Epithelial cell of esophagus (primary cell): Measurements from ENCODE around the gene ACTN4.
"Not testable (repeated sequence)": the region's sequence is repeated elsewhere in the genome, so short reads cannot be mapped to it uniquely, and the experiment has no call there.

ENCODE experiments used
- DNase-seq: peaks from one replicate; pipeline ENCODE4 v3.0.0; 2010; ENCODE audit warnings: low read depth
- H3K4me3 ChIP-seq: 2 replicates; pipeline ENCODE4 v1.5.1; 2011; ENCODE audit warnings: mild to moderate bottlenecking, low read length, control low read depth
- TF ChIP-seq, protein P1 (sequence below): IDR thresholded peaks from 2 replicates; pipeline ENCODE4 v1.5.1; 2011; ENCODE audit warnings: low read depth, mild to moderate bottlenecking, low read length, control low read depth, inconsistent platforms; ENCODE audit not compliant: insufficient read depth; ENCODE audit errors: missing control alignments

ACTN4 gene

DNA sequence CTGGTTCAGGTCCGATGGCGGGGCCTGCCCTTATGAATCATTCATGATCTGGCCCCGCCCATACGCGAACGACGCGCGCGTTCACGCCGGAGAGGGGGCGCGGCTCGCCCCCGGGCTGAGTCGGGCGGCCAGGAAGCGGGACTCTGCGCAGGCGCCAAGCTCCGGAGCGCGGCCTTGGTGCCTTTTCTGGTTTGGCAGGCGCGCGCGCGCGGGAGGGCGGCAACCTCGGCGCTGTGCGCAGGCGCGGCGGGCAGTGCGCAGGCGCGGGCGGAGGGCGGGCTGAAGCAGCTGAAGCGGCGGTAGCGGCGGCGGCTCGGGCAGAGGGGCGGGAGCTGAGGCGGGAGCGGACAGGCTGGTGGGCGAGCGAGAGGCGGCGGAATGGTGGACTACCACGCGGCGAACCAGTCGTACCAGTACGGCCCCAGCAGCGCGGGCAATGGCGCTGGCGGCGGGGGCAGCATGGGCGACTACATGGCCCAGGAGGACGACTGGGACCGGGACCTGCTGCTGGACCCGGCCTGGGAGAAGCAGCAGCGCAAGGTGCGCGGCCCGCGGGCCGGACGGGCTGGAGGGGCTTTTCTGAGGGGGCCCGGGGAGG, at the start of gene ACTN4:
ACTN4 (plus strand) TSS at position 282 of the 598 bp plus-strand sequence; CDS start at position 379, 97 bp downstream.
- peak; percentile 97 for DNase-seq
- H3K4me3 ChIP-seq = peak within 1 kb of the TSS; percentile 100

DNA sequence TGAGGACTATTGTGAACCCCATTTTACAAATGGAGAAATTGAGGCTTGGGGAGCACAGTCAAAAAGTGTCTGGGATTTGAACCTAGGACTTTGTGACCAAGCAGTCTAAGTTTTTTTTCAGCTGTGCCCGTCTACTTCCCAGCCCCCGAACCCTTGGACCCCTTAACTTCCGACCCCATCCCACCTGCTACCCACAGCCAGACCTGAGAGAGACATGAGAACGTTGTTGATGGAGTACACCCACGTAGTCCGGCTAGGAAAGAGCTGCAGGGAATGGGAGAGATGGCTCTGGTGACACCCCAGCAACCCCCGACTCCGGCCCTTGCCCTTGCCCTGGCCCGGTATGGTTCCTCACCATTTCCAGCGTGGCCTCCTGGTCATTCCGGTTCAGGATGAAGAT, 47.7 kb upstream of the ACTN4 start:
- no peak for DNase-seq
- H3K4me3 ChIP-seq = no peak overlapping the region
- TF ChIP-seq, protein P1, sequence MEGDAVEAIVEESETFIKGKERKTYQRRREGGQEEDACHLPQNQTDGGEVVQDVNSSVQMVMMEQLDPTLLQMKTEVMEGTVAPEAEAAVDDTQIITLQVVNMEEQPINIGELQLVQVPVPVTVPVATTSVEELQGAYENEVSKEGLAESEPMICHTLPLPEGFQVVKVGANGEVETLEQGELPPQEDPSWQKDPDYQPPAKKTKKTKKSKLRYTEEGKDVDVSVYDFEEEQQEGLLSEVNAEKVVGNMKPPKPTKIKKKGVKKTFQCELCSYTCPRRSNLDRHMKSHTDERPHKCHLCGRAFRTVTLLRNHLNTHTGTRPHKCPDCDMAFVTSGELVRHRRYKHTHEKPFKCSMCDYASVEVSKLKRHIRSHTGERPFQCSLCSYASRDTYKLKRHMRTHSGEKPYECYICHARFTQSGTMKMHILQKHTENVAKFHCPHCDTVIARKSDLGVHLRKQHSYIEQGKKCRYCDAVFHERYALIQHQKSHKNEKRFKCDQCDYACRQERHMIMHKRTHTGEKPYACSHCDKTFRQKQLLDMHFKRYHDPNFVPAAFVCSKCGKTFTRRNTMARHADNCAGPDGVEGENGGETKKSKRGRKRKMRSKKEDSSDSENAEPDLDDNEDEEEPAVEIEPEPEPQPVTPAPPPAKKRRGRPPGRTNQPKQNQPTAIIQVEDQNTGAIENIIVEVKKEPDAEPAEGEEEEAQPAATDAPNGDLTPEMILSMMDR = no peak

More for the DNA sequence above, at the start of gene ACTN4:
- TF ChIP-seq, protein P1 = no peak

DNA sequence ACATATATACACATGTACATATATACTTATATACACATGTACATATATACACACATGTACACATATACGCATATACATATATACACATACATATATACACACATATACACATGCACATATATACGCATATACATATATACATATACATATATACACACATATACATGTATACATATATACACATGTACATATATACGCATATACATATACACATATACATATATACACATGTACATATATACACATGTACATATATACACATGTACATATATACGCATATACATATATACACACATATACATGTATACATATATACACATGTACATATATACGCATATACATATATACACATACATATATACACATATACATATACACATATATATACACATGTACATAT, 44.6 kb upstream of the ACTN4 start:
- DNase-seq, H3K4me3 ChIP-seq: not testable (repeated sequence)

DNA sequence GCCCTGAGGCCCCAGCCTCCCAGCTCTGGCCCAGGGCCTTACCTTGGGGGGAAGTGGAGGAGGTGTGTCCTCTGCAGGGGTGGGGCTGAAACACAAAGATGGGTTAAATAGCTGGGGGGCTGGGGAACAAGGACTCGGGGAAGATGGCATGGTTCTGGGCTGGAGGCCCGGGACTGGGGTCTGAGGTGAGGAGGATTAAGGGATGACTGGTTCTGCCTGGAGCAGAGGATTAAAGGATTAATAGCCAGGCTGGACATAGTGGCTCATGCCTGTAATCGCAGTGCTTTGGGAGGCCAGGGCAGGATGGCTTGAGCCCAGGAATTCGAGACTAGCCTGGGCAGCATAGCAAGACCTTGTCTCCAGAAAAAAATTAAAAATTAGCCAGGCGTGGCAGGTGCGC, 41.3 kb upstream of the ACTN4 start:
- no peak for DNase-seq
- no peak overlapping the region for H3K4me3 ChIP-seq
- TF ChIP-seq, protein P1 = no peak

DNA sequence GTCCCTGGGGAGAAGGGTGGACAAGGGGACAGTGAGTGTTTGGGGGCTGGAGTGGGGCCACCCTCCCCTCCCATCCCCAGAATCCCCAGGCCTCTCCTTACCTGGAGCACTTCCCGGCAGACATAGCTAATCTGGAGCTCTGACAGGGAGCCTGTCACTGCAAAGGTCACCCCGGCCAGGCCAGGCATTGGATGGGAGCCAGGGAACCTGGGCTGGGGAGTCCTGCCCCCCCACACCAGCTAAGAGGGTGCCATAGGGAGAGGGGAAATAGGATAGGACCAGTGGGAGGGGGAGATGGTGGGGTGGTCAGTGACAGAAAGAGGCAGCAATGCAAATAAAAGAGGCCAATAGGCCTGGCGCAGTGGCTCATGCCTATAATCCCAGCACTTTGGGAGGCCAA, 33.2 kb upstream of the ACTN4 start:
- DNase-seq = no peak
- no peak overlapping the region for H3K4me3 ChIP-seq
- TF ChIP-seq, protein P1 = no peak

DNA sequence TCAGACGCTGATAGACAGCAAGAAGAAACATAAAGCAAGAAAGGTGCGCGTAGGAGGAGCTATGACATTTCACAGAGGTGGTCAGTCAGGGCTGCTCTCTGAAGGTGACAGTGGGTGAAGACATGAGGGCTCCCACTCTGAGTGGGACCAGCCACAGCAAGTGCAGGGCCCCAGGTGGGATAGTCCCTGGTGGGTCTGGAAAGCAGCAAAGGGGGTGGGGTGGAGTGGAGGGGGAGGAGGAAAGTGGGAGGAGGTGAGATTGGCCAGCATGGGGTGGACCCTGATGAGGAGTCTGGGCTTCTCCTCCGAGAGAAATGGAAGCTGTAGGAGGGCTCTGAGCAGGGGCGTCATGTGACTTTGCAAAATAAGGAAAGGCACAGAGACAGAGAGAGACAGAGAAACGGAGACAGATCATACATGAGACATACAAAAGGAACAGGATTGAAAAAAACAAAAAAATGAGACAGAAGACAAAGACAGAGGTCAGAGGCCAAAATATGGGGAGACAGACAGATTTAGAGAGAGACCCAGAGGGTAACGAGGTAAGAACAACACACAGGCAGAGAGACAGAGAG, 32.4 kb upstream of the ACTN4 start:
- H3K4me3 ChIP-seq = no peak overlapping the region
- TF ChIP-seq, protein P1 = no peak
- DNase-seq = no peak

DNA sequence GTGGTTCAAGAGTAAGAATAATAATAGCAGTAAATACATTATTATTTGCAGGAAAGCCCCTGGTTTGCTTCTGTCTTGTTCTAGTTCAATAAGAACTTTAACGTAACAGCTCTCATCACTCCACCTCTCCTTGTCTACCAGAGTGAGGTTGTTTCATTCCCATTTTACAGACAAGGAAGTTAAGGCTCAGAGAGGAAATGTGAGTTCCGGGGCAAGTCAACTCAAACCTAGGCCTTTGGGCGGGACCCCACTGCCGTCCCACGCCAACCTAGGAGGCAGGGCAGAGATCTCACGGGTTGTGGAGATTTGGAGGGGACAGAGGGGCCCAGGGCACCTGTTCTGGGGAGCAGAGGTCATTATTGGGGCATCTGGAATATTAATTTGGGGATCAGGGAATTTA, 31.2 kb upstream of the ACTN4 start:
- TF ChIP-seq, protein P1 = no peak

More for the DNA sequence above, 31.2 kb upstream of the ACTN4 start:
- no peak overlapping the region for H3K4me3 ChIP-seq
- DNase-seq = no peak
